Esophagus (tissue), 2 donors: ENCODE data around the gene TENT4B. TPM values are rescaled to one million over a fixed set of nuclear protein-coding genes. Genes with fewer than 3 reads are reported as not detected.

Source experiments
- H3K27ac ChIP-seq, 2 donors: one replicate each; pipeline ENCODE4 v1.5.1; 2013; ENCODE audit warnings: low read depth in 2 of 2, mild to moderate bottlenecking in 2 of 2, inconsistent platforms in 1 of 2, low read length in 1 of 2, moderate library complexity in 1 of 2
- H3K27me3 ChIP-seq, 2 donors: one replicate each; pipeline ENCODE4 v1.6.1; 2013; ENCODE audit warnings: low read length in 2 of 2, control low read depth in 1 of 2, mild to moderate bottlenecking in 1 of 2; ENCODE audit not compliant: insufficient read depth in 2 of 2, control insufficient read depth in 1 of 2
- H3K36me3 ChIP-seq, 2 donors: one replicate each; pipeline ENCODE4 v1.6.1; 2013; ENCODE audit warnings: low read length in 1 of 2; ENCODE audit not compliant: control insufficient read depth in 2 of 2, insufficient read depth in 2 of 2
- H3K4me1 ChIP-seq, 2 donors: one replicate each; pipeline ENCODE4 v1.6.1; 2013; ENCODE audit warnings: low read length in 1 of 2; ENCODE audit not compliant: control insufficient read depth in 2 of 2, insufficient read depth in 2 of 2
- H3K4me3 ChIP-seq, 2 donors: one replicate each; pipeline ENCODE4 v1.5.1; 2013; ENCODE audit warnings: low read length in 2 of 2, mild to moderate bottlenecking in 2 of 2, low read depth in 1 of 2, moderate library complexity in 1 of 2
- H3K9me3 ChIP-seq, 2 donors: one replicate each; pipeline ENCODE4 v1.6.1; 2013; ENCODE audit warnings: mild to moderate bottlenecking in 2 of 2, low read depth in 1 of 2, low read length in 1 of 2, moderate library complexity in 1 of 2; ENCODE audit not compliant: control insufficient read depth in 2 of 2, insufficient read depth in 1 of 2
- WGBS, 2 donors: extraction: QIAGEN DNeasy Blood & Tissue Kit; methylation state at CpG; one replicate each; pipeline ENCODE4 v1.1.7; 2013; 5-methylcytosine and 5-hydroxymethylcytosine counted together
- polyA plus RNA-seq, 2 donors: library from polyadenylated mRNA; stranded (reverse); fragments of 200-250 nt; gene quantifications; one replicate each; pipeline ENCODE4 v1.2.3, GENCODE V29; 2013
- donor health status: healthy with polysubstance abuse.
- donor health status: Bipolar disorder and iron deficiency.

TENT4B gene
- polyA plus RNA-seq, 2 donors: 2.6 to 3.0 TPM

DNA sequence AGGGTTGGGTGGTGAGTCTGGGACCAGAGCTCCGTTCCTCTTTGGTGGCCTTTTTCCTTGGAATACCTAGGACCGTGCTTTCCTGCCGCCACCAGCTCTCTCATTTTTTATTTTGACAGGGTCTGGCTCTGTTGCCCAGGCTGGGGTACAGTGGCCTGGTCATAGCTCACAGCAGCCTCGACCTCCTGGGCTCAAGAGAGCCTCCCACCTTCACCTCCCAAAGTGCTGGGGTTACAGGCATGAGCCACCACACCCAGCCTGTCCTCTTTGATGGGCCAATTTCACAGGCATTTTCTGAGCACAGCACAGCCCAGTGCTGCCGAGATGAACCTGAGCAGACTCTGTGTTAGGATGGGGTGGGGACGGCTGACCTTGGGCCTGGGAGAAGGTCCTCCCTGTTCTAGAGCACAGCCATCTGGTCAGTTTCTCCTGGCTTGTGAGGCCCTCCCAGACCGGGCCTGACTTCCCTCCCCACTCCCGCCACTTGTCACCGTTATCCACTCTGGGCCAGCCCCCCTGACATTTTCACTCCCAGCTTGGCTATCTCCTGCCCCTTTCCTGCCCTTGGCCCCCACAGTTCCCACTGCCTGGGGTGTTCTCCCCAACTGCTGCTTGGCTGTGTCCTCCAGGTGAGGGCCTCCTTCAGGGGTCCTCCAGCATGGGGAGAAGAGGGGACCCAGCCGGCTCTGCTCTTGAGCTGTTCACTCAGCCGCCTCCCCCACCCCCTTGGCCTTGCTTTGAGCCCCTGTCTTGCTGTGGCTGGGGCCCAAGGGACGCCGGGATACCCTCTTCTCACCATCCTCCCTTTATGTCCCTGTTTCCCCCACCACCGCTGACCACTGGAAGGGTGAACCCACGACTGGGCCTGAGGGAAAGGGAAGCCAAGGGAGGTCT, 118.3 kb downstream of the TENT4B start:
- H3K9me3 ChIP-seq: no peaks in the 10 kb centered on the region
- no peaks in the 10 kb centered on the region for H3K27me3 ChIP-seq
- H3K27ac ChIP-seq: no peak overlapping the region
- H3K36me3 ChIP-seq: peaks cover 0 to 6% of the 10 kb centered on the region in 2 donors
- H3K4me1 ChIP-seq: peaks cover 7 to 14% of the 10 kb centered on the region in 2 donors
- 86 to 89% methylated on average over 15 of the region's 15 CpGs for WGBS, 2 donors
- H3K4me3 ChIP-seq: no peak overlapping the region

DNA sequence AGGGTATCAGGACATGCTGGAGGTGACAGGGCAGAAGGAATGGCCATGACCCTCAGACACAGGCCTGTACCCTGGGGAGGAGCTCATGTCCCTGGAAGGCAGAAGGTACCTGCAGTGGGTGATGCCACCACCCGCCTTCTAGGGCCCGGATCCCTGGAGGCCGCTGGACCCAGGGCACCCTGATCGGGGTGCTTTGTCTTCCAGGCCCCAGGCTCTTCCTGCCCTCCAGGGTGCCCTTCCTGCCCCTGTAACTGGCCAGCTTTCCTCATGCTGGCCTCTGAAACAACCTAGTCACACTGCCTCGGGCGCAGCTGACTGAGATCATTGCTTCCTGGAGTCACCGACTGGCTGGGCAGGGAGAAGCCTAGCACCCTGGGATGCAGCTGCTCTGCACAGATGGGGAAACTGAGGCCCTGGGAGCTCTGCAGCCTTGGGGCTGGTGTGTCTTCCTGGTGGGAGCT, 119.0 kb downstream of the TENT4B start:
- H3K4me1 ChIP-seq: peaks cover 3 to 10% of the 10 kb centered on the region in 2 donors
- no peaks in the 10 kb centered on the region for H3K9me3 ChIP-seq
- no peaks in the 10 kb centered on the region for H3K27me3 ChIP-seq
- H3K36me3 ChIP-seq: peaks cover 0 to 6% of the 10 kb centered on the region in 2 donors
- H3K4me3 ChIP-seq: no peak overlapping the region
- 77 to 83% methylated on average over 7 of the region's 7 CpGs for WGBS, 2 donors
- H3K27ac ChIP-seq: no peak overlapping the region

DNA sequence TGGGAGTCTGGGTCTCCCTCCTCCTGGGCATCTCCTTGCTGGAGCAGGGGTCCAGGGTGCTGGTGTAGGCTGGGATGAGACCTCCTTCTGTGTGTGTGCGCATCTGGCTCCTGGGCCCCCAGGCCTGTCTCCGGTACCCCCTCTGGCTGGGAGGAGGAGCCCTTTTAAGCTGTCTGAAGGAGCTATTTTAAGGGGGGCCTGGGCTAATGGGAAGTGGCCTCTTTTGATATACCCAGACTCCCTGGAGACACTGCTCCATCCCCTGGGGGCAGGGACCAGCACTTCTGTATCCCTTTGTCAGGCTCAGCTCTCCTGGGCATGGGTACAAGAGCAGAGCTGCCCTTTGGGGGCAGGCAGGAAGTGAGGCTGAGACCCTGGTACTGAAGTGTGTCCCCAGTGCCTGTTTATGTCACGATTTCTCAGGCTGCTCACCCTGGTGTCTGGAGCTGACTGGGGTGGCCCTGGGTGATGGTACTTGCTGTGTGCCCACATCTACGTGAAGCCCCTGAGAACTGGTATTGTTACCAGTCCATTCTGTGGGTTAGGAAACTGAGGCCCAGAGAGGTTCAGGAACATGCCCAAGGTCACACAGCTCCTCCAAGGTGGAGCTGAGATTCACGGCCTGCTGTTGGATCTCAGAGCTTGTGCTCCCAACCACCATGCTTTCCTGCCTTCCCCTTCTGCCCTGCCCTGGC, 119.7 kb downstream of the TENT4B start:
- Histone ChIP-seq H3K4me1 (peaks cover 3 to 10% of the 10 kb centered on the region in 2 donors), H3K27me3 (no peaks in the 10 kb centered on the region), H3K27ac (peak overlapping the region in 1 of 2 donors; percentile 14), H3K4me3 (no peak overlapping the region), H3K9me3 (no peaks in the 10 kb centered on the region), H3K36me3 (peaks cover 0 to 6% of the 10 kb centered on the region in 2 donors)
- WGBS, 2 donors: 90 to 92% methylated on average over 5 of the region's 5 CpGs

DNA sequence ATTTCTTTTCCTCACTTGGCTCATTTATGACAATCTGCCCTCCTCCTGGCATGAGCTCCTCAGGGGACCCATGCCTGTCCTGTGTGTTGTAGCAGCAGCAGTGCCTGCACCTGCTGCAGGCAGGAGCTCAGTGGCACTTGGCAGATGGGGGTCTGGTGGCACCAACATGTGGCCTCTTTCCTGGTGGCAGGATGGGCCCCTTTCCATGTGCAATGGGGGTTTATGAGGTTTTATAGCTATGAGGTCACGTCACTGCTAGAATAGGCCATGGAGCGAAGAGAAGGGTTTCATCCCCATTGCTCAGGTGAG, 120.2 kb downstream of the TENT4B start:
- H3K4me3 ChIP-seq: no peak overlapping the region
- peaks cover 0 to 6% of the 10 kb centered on the region in 2 donors for H3K36me3 ChIP-seq
- H3K9me3 ChIP-seq: no peaks in the 10 kb centered on the region
- peak overlapping the region in 1 of 2 donors; percentile 59 for H3K27ac ChIP-seq
- peaks cover 3 to 10% of the 10 kb centered on the region in 2 donors for H3K4me1 ChIP-seq
- no peaks in the 10 kb centered on the region for H3K27me3 ChIP-seq
- WGBS, 2 donors: 86 to 95% methylated on average over 2 of the region's 2 CpGs

DNA sequence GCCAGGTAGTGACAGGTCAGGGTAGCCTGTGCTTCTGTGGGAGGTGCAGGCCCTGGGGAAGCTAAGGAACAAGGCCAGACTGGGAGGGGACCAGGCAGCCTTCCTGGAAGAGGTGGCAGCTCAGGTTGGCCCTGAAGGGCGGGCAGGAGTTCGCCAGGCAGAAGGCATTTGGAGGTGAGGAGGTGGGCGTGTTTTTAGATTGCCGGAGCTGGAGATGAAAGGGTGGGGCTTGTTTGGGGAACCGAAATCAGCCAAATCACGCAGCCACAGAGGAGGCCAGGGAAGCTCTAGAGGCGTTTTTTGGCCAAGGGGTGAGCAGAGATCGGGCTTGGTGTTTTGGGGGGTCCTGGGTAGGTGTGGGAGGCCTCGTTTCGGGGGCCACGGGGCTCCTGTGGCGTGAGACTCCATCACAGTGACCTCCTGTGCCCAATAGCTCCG, 120.8 kb downstream of the TENT4B start:
- Histone ChIP-seq H3K27ac (peak overlapping the region; percentile 59 to 75), H3K36me3 (peaks cover 0 to 6% of the 10 kb centered on the region in 2 donors), H3K27me3 (no peaks in the 10 kb centered on the region), H3K9me3 (no peaks in the 10 kb centered on the region), H3K4me3 (peak overlapping the region; percentile 13 to 30), H3K4me1 (peaks cover 3 to 10% of the 10 kb centered on the region in 2 donors)
- 53 to 66% methylated on average over 13 of the region's 13 CpGs for WGBS, 2 donors

DNA sequence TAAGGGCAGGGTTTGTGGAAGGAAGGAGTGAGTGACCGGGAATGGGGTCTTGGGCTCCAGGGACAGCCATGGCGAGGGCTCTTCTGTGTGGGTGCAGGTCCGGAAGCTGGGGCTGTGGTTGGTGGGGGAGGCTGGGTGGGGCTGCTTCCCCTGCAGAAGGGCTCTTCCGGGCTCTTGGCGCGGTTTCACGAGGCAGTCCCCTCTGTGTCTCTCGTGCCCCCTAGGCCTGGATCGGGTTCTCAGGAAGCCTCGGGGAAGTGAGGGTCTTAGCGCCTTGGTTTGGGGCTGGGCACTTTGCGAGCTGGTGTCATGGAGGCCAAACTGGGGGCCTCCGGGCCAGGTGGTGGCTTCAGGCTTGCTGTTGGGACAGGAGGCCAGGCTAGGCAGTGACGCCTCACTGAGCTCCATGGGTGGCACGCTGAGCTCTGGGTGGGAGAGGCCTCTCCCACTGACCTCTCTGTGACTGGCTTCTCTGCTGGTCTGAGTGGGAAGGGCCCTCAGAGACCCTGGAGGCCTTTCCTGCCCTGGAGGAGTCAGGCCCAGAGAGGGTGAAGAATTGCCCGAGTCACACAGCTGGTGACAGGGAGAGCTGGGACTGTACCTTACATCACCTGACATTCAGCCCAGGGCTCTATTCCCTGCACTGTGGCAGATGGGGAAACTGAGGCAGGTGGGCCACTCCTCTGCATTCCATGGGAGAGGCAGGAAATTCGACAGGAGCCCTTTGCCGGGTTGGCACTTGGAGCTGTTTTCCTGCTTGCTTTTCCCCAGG, 121.4 kb downstream of the TENT4B start:
- H3K4me1 ChIP-seq: peaks cover 3 to 10% of the 10 kb centered on the region in 2 donors
- H3K27ac ChIP-seq: peak overlapping the region; percentile 59 to 75
- H3K9me3 ChIP-seq: no peaks in the 10 kb centered on the region
- H3K27me3 ChIP-seq: no peaks in the 10 kb centered on the region
- WGBS, 2 donors: 73 to 77% methylated on average over 18 of the region's 18 CpGs
- peak overlapping the region; percentile 13 to 30 for H3K4me3 ChIP-seq
- peaks cover 0 to 6% of the 10 kb centered on the region in 2 donors for H3K36me3 ChIP-seq

DNA sequence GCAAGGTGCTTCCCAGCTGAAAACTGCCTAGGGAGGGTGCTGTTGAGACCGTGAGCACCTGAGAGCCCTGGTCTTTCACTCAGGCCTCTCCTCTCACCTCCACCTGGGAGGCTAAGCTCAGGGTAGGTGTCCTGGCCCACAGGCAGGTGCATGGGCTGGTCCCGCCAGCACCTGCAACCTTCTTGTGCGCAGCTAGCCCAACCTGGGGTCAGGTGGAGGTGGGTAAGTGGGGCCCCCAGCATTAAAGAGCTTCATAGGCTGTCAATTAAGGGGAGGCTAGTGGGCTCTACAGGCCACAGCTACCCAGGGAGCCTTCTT, 122.0 kb downstream of the TENT4B start:
- peaks cover 0 to 6% of the 10 kb centered on the region in 2 donors for H3K36me3 ChIP-seq
- no peaks in the 10 kb centered on the region for H3K9me3 ChIP-seq
- peak overlapping the region in 1 of 2 donors; percentile 19 for H3K27ac ChIP-seq
- whole genome bisulfite sequencing, 2 donors: 76 to 84% methylated on average over 3 of the region's 3 CpGs
- no peaks in the 10 kb centered on the region for H3K27me3 ChIP-seq
- H3K4me3 ChIP-seq: no peak overlapping the region
- H3K4me1 ChIP-seq: peaks cover 3 to 10% of the 10 kb centered on the region in 2 donors

DNA sequence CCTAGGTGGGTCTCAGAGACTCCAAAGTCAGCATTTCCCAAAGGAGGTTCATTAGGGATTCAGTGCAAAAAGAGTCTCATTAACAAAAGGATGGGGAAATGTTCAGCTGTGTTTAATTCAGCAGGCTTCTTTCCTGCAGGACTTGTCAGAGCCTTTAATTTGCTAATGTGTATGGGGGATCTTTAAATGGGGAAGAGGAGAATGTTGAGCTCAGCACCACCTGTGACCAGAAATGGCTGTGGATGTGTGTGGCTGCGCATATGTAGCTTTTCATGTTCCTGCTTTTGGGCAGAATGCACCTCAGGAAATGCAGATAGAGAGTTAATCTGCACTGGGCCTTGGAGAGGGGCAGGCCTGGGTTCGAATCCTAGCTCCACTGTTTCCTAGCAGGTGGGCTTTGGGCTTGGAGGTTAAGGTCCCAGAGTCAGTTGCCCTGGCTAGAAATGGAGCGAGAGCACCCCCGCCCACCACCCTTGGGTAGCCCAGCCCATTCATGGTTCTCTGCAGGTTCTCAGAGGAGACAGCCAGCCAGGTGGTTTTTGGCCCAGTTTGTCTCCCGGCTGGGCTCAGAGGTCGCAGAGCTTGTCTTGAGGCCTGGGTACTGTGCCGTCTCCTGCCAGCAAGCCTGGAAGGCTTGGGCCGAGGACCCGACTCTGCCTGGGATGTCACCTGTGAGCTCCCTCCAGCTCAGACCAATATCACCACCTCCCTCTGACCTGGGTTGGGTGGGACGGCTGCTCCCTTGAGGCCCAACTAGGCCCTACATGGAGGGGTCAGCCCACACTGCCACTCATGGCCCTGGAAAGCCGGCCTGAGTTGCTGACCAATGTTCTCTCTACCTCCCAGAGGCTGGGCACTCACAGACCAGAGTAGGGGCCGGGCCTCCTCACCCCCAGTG, 122.6 kb downstream of the TENT4B start:
- no peaks in the 10 kb centered on the region for H3K27me3 ChIP-seq
- H3K4me1 ChIP-seq: peaks cover 3 to 10% of the 10 kb centered on the region in 2 donors
- H3K36me3 ChIP-seq: peaks cover 0 to 6% of the 10 kb centered on the region in 2 donors
- no peaks in the 10 kb centered on the region for H3K9me3 ChIP-seq
- no peak overlapping the region for H3K27ac ChIP-seq
- 82 to 85% methylated on average over 12 of the region's 12 CpGs for WGBS, 2 donors
- H3K4me3 ChIP-seq: no peak overlapping the region

DNA sequence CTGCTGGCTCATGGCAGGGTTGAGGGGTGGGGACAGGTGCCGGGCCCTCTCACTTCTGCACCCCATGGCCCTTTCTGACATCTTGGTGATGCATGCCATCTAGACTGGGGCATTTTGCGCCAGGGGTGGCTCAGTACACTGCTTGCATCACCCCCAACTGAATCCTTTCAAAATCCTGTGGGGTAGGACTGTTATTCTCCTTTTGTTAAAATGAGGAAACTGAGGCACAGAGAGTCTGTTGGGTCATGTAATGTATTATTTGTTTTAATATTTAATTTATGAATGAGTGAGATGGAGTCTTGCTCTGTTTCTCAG, 123.2 kb downstream of the TENT4B start:
- Histone ChIP-seq H3K4me1 (peaks cover 3 to 15% of the 10 kb centered on the region in 2 donors), H3K9me3 (no peaks in the 10 kb centered on the region), H3K27me3 (no peaks in the 10 kb centered on the region), H3K36me3 (peaks cover 0 to 6% of the 10 kb centered on the region in 2 donors), H3K4me3 (no peak overlapping the region), H3K27ac (no peak overlapping the region)
- WGBS, 2 donors: 93 to 94% methylated on average over 2 of the region's 2 CpGs
